HCT116 (cell line): Measurements from ENCODE around the gene YAP1. TPM values are rescaled to one million over a fixed set of nuclear protein-coding genes. Genes with fewer than 3 reads are reported as not detected.

Experiments
- ATAC-seq: fragments of 200-7000 bp; cut with Tn5 transposase; 2 replicates; pipeline ENCODE4 v1.9.1; 2020; ENCODE audit warnings: mild to moderate bottlenecking, moderate library complexity
- BruUV-seq: library from RNA; stranded (reverse); fragments of 400-500 nt; replicated peaks from 2 replicates; lab custom pipeline; 2021; lab: Mats Ljungman, UMichigan
- CTCF ChIA-PET: fragments of 300-600 bp; sonication (Branson Sonifier 250); formaldehyde crosslinking; loops from one replicate; lab custom pipeline; 2021; ENCODE audit warnings: antibody characterized with exemption; lab: Charles Lee
- POLR2A ChIA-PET: fragments of 300-600, 350-600 bp; sonication (Branson Sonifier 250); formaldehyde crosslinking; loops from one replicate; lab custom pipeline; 2021; ENCODE audit warnings: antibody characterized with exemption; lab: Charles Lee
- RAD21 ChIA-PET, 2 experiments: fragments of 300-600 bp; sonication (Branson Sonifier 250); formaldehyde crosslinking; loops; one replicate each; lab custom pipeline; 2023; ENCODE audit warnings: low total read pairs in 2 of 2; ENCODE audit not compliant: uncharacterized antibody in 2 of 2, unreplicated experiment in 2 of 2, low non-redundant PET in 1 of 2; lab: Charles Lee
- DNase-seq: peaks from one replicate; pipeline ENCODE4 v3.0.0-alpha.2; 2010; ENCODE audit warnings: low read depth, low spot score
- H2AFZ ChIP-seq: fragments of 200-600 bp; shearing (Covaris generic), sonication (generic); 2 replicates; pipeline ENCODE4 v1.6.1; 2017; ENCODE audit warnings: low read depth, mixed run types, mixed read lengths, antibody characterized with exemption, low read length; ENCODE audit not compliant: poor library complexity, severe bottlenecking
- H3K27ac ChIP-seq: 2 replicates; pipeline ENCODE4 v1.5.1; 2012; ENCODE audit warnings: low read depth, low read length
- H3K27me3 ChIP-seq: fragments of 200-600 bp; sonication (generic); 2 replicates; pipeline ENCODE4 v1.6.1; 2016; ENCODE audit warnings: mixed run types, low read length, mixed read lengths; ENCODE audit not compliant: insufficient read depth
- H3K36me3 ChIP-seq, 2 experiments: fragments of 200-500 bp in 1 of 2; fragments of 200-600 bp in 1 of 2; sonication (Bioruptor generic) in 1 of 2; sonication (generic) in 1 of 2; 2 replicates each; pipeline versions ENCODE4 v1.5.1 to v1.6.1; 2014 to 2016; ENCODE audit warnings: low read length in 2 of 2, inconsistent platforms in 1 of 2, mixed read lengths in 1 of 2, mixed run types in 1 of 2; ENCODE audit not compliant: insufficient read depth in 2 of 2, control insufficient read depth in 1 of 2
- H3K4me1 ChIP-seq, 2 experiments: fragments of 200-600 bp in 1 of 2; sonication (generic) in 1 of 2; 2 replicates each; pipeline versions ENCODE4 v1.5.1 to v1.6.1; 2012 to 2017; ENCODE audit warnings: low read length in 2 of 2, inconsistent platforms in 1 of 2, mild to moderate bottlenecking in 1 of 2, mixed read lengths in 1 of 2, mixed run types in 1 of 2, moderate library complexity in 1 of 2; ENCODE audit not compliant: insufficient read depth in 2 of 2, control insufficient read depth in 1 of 2
- H3K4me2 ChIP-seq: fragments of 200-600 bp; sonication (generic); 2 replicates; pipeline ENCODE4 v1.6.1; 2017; ENCODE audit warnings: mixed run types, low read length, mixed read lengths
- H3K4me3 ChIP-seq, 2 experiments: fragments of 200-600 bp in 1 of 2; sonication (generic) in 1 of 2; replicated peaks in 1 of 2; 2 replicates each; pipeline ENCODE4 v1.5.1; 2011 to 2016; ENCODE audit warnings: low read length in 2 of 2, control low read depth in 1 of 2, low read depth in 1 of 2, mild to moderate bottlenecking in 1 of 2, mixed read lengths in 1 of 2, mixed run types in 1 of 2
- H3K79me2 ChIP-seq: fragments of 200-600 bp; sonication (generic); 2 replicates; pipeline ENCODE4 v1.6.1; 2017; ENCODE audit warnings: mild to moderate bottlenecking, mixed run types, low read length, moderate library complexity, mixed read lengths; ENCODE audit not compliant: insufficient read depth
- H3K9ac ChIP-seq: fragments of 200-600 bp; sonication (generic); 2 replicates; pipeline ENCODE4 v1.6.1; 2016; ENCODE audit warnings: low read length, mixed read lengths
- H3K9me2 ChIP-seq: fragments of 200-600 bp; sonication (generic), shearing (Covaris generic); 2 replicates; pipeline ENCODE4 v1.6.1; 2017; ENCODE audit warnings: mixed run types, mild to moderate bottlenecking, moderate library complexity; ENCODE audit not compliant: insufficient read depth
- H3K9me3 ChIP-seq, 2 experiments: fragments of 200-500 bp in 1 of 2; fragments of 200-600 bp in 1 of 2; sonication (Bioruptor generic) in 1 of 2; sonication (generic) in 1 of 2; 2 replicates each; pipeline ENCODE4 v1.6.1; 2014 to 2017; ENCODE audit warnings: low read length in 2 of 2, mixed read lengths in 2 of 2, inconsistent platforms in 1 of 2, low read depth in 1 of 2, mild to moderate bottlenecking in 1 of 2, mixed run types in 1 of 2, moderate library complexity in 1 of 2; ENCODE audit not compliant: control insufficient read depth in 1 of 2, insufficient read depth in 1 of 2
- H4K20me1 ChIP-seq: fragments of 200-600 bp; sonication (generic), shearing (Covaris generic); 2 replicates; pipeline ENCODE4 v1.6.1; 2017; ENCODE audit warnings: mixed run types, mild to moderate bottlenecking, moderate library complexity; ENCODE audit not compliant: insufficient read depth
- CEBPB ChIP-seq: IDR thresholded peaks from 2 replicates; pipeline ENCODE4 v1.6.1; 2012; ENCODE audit warnings: low read depth
- ELF1 ChIP-seq: IDR thresholded peaks from 2 replicates; pipeline ENCODE4 v1.6.1; 2012; ENCODE audit warnings: low read depth, borderline replicate concordance
- EZH2 ChIP-seq: fragments of 200-600 bp; sonication (generic); IDR thresholded peaks from 2 replicates; pipeline ENCODE4 v1.6.1; 2017; ENCODE audit warnings: antibody characterized with exemption, mixed run types
- POLR2A ChIP-seq: IDR thresholded peaks from 2 replicates; pipeline ENCODE4 v1.7.0; 2011; ENCODE audit warnings: borderline replicate concordance; ENCODE audit not compliant: insufficient read depth, insufficient read length; ENCODE audit errors: extremely low read depth
- POLR2AphosphoS5 ChIP-seq: IDR thresholded peaks from 2 replicates; pipeline ENCODE4 v1.6.1; 2011; ENCODE audit warnings: mild to moderate bottlenecking, low read depth, low read length, moderate library complexity
- RAD21 ChIP-seq: IDR thresholded peaks from 2 replicates; pipeline ENCODE4 v1.6.1; 2012; ENCODE audit warnings: low read depth, mild to moderate bottlenecking
- SIN3A ChIP-seq: IDR thresholded peaks from 2 replicates; pipeline ENCODE4 v1.6.1; 2012; ENCODE audit warnings: low read depth
- SP1 ChIP-seq: IDR thresholded peaks from 2 replicates; pipeline ENCODE4 v1.6.1; 2012; ENCODE audit warnings: low read depth
- SRF ChIP-seq: IDR thresholded peaks from 2 replicates; pipeline ENCODE4 v1.6.1; 2012; ENCODE audit warnings: low read depth
- TCF7L2 ChIP-seq: IDR thresholded peaks from 2 replicates; pipeline ENCODE4 v1.7.0; 2011; ENCODE audit warnings: borderline replicate concordance, inconsistent platforms; ENCODE audit not compliant: insufficient read depth, insufficient read length; ENCODE audit errors: extremely low read depth
- YY1 ChIP-seq: IDR thresholded peaks from 2 replicates; pipeline ENCODE4 v1.6.1; 2011; ENCODE audit warnings: low read length, low read depth, moderate library complexity, mild to moderate bottlenecking; ENCODE audit not compliant: insufficient replicate concordance; ENCODE audit errors: extremely low read depth
- ZNF274 ChIP-seq: fragments of 200-500 bp; sonication (Bioruptor generic); IDR thresholded peaks from 2 replicates; pipeline ENCODE4 v1.6.1; 2014; ENCODE audit warnings: mild to moderate bottlenecking, low read depth, low read length, inconsistent platforms
- intact Hi-C: fragments of 100-400 bp; cut with micrococcal nuclease; formaldehyde crosslinking; loops from 2 replicates; pipeline ENCODE4 v1.10.0; 2022
- total RNA-seq: library from RNA; stranded (reverse); gene quantifications from one replicate; pipeline ENCODE4 v1.2.1, GENCODE V29; 2021; ENCODE audit not compliant: unreplicated experiment
- TF ChIP-seq, protein P1 (sequence below): IDR thresholded peaks from 2 replicates; pipeline ENCODE4 v1.6.1; 2012
- TF ChIP-seq, protein P2 (sequence below), 3 experiments: fragments of 200-600 bp in 1 of 3; sonication (generic) in 1 of 3; IDR thresholded peaks in 2 of 3; conservative IDR thresholded peaks in 1 of 3; 2 replicates each; pipeline ENCODE4 v1.5.1; 2012 to 2017; ENCODE audit warnings: low read depth in 2 of 3, low read length in 2 of 3, antibody characterized with exemption in 1 of 3, borderline replicate concordance in 1 of 3, control low read depth in 1 of 3, mild to moderate bottlenecking in 1 of 3, mixed read lengths in 1 of 3, mixed run types in 1 of 3, moderate library complexity in 1 of 3; ENCODE audit not compliant: insufficient read depth in 1 of 3
- TF ChIP-seq, protein P3 (sequence below): IDR thresholded peaks from 2 replicates; pipeline ENCODE4 v1.6.1; 2012; ENCODE audit warnings: low read depth

Gene YAP1
- total RNA-seq, 1 experiment from 2014 or later = 88.6 TPM

GRCh38 chr11:102147015-102147414 lies 36.8 kb downstream of the YAP1 start:
- POLR2A ChIA-PET = no interaction called here
- Histone ChIP-seq H3K9me2 (no peaks in the 10 kb centered on the region), H3K9ac (no peak overlapping the region), H4K20me1 (peaks cover 17% of the 10 kb centered on the region; the same call in 1 of the 2 replicates)
- no peak for DNase-seq
- intact Hi-C loops = no loop called here
- TF ChIP-seq YY1 (no peak), RAD21 (no peak)
- TF ChIP-seq, all 23 proteins: peak for 0
- ChIA-PET RAD21 (no interaction called here), CTCF (no interaction called here)
- H3K4me2 ChIP-seq = no peak overlapping the region
- no TSS peak for BruUV-seq
- H2AFZ ChIP-seq = no peak overlapping the region
- peaks cover 16 to 25% of the 10 kb centered on the region in 2 experiments for H3K4me1 ChIP-seq
- no peak overlapping the region for H3K4me3 ChIP-seq
- H3K79me2 ChIP-seq = peaks cover 99% of the 10 kb centered on the region
- no peaks in the 10 kb centered on the region for H3K9me3 ChIP-seq
- H3K27me3 ChIP-seq = no peaks in the 10 kb centered on the region
- H3K36me3 ChIP-seq = no peaks in the 10 kb centered on the region
- no peak overlapping the region for H3K27ac ChIP-seq
- ATAC-seq = no peak

GRCh38 chr11:102147632-102148031 lies 37.4 kb downstream of the YAP1 start:
- Histone ChIP-seq H3K4me3 (no peak overlapping the region), H3K9me2 (no peaks in the 10 kb centered on the region), H3K79me2 (peaks cover 99% of the 10 kb centered on the region), H3K27me3 (no peaks in the 10 kb centered on the region), H2AFZ (no peak overlapping the region), H3K27ac (no peak overlapping the region), H3K4me1 (peaks cover 16 to 26% of the 10 kb centered on the region in 2 experiments), H3K9ac (no peak overlapping the region), H4K20me1 (peaks cover 17% of the 10 kb centered on the region; the same call in 1 of the 2 replicates), H3K9me3 (no peaks in the 10 kb centered on the region), H3K4me2 (no peak overlapping the region), H3K36me3 (no peaks in the 10 kb centered on the region)
- ATAC-seq (no peak), DNase-seq (no peak)
- intact Hi-C loops = no loop called here
- POLR2A ChIA-PET = interaction anchor here (0.5 kb wide), 1 partner anchor 11 kb away, joined by 3 read pairs; no protein-coding TSS in a partner anchor
- BruUV-seq = no TSS peak
- CTCF ChIA-PET = no interaction called here
- RAD21 ChIA-PET = no interaction called here
- TF ChIP-seq POLR2A (no peak), ZNF274 (no peak), RAD21 (no peak), SP1 (no peak), YY1 (no peak), SIN3A (no peak), SRF (no peak), CEBPB (no peak), TCF7L2 (no peak), EZH2 (no peak), ELF1 (no peak), POLR2AphosphoS5 (no peak)
- TF ChIP-seq, protein P1, sequence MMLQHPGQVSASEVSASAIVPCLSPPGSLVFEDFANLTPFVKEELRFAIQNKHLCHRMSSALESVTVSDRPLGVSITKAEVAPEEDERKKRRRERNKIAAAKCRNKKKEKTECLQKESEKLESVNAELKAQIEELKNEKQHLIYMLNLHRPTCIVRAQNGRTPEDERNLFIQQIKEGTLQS = no peak
- TF ChIP-seq, protein P2, sequence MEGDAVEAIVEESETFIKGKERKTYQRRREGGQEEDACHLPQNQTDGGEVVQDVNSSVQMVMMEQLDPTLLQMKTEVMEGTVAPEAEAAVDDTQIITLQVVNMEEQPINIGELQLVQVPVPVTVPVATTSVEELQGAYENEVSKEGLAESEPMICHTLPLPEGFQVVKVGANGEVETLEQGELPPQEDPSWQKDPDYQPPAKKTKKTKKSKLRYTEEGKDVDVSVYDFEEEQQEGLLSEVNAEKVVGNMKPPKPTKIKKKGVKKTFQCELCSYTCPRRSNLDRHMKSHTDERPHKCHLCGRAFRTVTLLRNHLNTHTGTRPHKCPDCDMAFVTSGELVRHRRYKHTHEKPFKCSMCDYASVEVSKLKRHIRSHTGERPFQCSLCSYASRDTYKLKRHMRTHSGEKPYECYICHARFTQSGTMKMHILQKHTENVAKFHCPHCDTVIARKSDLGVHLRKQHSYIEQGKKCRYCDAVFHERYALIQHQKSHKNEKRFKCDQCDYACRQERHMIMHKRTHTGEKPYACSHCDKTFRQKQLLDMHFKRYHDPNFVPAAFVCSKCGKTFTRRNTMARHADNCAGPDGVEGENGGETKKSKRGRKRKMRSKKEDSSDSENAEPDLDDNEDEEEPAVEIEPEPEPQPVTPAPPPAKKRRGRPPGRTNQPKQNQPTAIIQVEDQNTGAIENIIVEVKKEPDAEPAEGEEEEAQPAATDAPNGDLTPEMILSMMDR (IDR thresholded peaks at IDR 0.05 in 2 of 3, conservative IDR thresholded peaks at IDR 0.05 in 1 of 3; ENCODE audit: borderline replicate concordance in 1 of 3, insufficient read depth in 1 of 3, low read depth in 2 of 3, low read length in 2 of 3) = no peak
- TF ChIP-seq, protein P3, sequence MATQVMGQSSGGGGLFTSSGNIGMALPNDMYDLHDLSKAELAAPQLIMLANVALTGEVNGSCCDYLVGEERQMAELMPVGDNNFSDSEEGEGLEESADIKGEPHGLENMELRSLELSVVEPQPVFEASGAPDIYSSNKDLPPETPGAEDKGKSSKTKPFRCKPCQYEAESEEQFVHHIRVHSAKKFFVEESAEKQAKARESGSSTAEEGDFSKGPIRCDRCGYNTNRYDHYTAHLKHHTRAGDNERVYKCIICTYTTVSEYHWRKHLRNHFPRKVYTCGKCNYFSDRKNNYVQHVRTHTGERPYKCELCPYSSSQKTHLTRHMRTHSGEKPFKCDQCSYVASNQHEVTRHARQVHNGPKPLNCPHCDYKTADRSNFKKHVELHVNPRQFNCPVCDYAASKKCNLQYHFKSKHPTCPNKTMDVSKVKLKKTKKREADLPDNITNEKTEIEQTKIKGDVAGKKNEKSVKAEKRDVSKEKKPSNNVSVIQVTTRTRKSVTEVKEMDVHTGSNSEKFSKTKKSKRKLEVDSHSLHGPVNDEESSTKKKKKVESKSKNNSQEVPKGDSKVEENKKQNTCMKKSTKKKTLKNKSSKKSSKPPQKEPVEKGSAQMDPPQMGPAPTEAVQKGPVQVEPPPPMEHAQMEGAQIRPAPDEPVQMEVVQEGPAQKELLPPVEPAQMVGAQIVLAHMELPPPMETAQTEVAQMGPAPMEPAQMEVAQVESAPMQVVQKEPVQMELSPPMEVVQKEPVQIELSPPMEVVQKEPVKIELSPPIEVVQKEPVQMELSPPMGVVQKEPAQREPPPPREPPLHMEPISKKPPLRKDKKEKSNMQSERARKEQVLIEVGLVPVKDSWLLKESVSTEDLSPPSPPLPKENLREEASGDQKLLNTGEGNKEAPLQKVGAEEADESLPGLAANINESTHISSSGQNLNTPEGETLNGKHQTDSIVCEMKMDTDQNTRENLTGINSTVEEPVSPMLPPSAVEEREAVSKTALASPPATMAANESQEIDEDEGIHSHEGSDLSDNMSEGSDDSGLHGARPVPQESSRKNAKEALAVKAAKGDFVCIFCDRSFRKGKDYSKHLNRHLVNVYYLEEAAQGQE = no peak
